Measurements from ENCODE around the gene ZNF219.

- no peak; the same call in 1 of the 2 replicates for TF ChIP-seq ZNF671 (CRISPR knock-in tag; IDR thresholded peaks at IDR 0.05)
- peak; percentile 24; the same call in 1 of the 2 replicates for TF ChIP-seq CTCF (IDR thresholded peaks at IDR 0.05)
- no peak for TF ChIP-seq STAT6 (CRISPR knock-in tag; conservative IDR thresholded peaks at IDR 0.05; ENCODE audit: low read depth)
- TF ChIP-seq USF1 (CRISPR knock-in tag; IDR thresholded peaks at IDR 0.05) = no peak
- TF ChIP-seq USF2 (CRISPR knock-in tag; IDR thresholded peaks at IDR 0.05) = no peak
- TF ChIP-seq ATF3 (CRISPR knock-in tag; conservative IDR thresholded peaks at IDR 0.05) = no peak
- no peak for TF ChIP-seq ATF2 (CRISPR knock-in tag; IDR thresholded peaks at IDR 0.05; ENCODE audit: borderline replicate concordance, low read depth)
- no peak for TF ChIP-seq SMAD3 (CRISPR knock-in tag; IDR thresholded peaks at IDR 0.05; ENCODE audit: borderline replicate concordance)
- peak; percentile 37 for TF ChIP-seq SP1 (CRISPR knock-in tag; conservative IDR thresholded peaks at IDR 0.05)
These were observed 5.4 kb upstream of the ZNF219 start for GRCh38 chr14:21103710-21104447.

Measured in WTC11 (cell line).